Right lobe of liver (tissue), 4 donors: Measurements from ENCODE around the gene CUTC.

ENCODE experiments used
- POLR2A ChIP-seq: fragments of 450-650 bp; IDR thresholded peaks from one replicate; pipeline ENCODE4 v1.6.1; 2017; ENCODE audit warnings: antibody characterized with exemption, mild to moderate bottlenecking
- TF ChIP-seq, protein P1 (sequence below), 4 donors: fragments of 200-600 bp in 3 of 4; fragments of 450-650 bp in 1 of 4; IDR thresholded peaks; one replicate each; pipeline versions ENCODE4 v1.5.1 to v1.8.0; 2016 to 2022; ENCODE audit warnings: antibody characterized with exemption in 4 of 4, mild to moderate bottlenecking in 2 of 4
- donor health status: DM: no; HTN: no; CAD: no.
- donor health status: DM: no; HTN: no; CAD: no.
- donor health status: DM: no; HTN: yes; CAD: no.

DNA sequence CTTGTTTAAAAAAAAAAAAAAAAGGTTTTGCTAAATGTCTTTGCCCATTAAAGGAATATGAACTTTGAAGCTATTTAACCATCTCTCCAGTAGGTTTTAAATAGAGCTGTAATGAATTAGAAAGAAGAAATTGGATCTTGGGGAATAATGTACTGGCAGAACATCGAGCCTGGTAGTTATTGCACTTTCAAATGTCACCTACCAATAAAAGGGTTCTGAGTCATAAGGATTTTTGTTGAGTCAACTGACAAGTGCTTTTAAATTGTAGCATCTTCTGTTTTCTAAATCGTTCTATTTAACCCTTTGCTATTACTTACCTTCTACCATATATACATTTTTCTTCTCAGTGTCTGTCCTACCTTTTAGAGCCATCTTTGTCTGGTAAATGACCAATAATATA is 10.7 kb downstream of the CUTC start:
- TF ChIP-seq, protein P1, sequence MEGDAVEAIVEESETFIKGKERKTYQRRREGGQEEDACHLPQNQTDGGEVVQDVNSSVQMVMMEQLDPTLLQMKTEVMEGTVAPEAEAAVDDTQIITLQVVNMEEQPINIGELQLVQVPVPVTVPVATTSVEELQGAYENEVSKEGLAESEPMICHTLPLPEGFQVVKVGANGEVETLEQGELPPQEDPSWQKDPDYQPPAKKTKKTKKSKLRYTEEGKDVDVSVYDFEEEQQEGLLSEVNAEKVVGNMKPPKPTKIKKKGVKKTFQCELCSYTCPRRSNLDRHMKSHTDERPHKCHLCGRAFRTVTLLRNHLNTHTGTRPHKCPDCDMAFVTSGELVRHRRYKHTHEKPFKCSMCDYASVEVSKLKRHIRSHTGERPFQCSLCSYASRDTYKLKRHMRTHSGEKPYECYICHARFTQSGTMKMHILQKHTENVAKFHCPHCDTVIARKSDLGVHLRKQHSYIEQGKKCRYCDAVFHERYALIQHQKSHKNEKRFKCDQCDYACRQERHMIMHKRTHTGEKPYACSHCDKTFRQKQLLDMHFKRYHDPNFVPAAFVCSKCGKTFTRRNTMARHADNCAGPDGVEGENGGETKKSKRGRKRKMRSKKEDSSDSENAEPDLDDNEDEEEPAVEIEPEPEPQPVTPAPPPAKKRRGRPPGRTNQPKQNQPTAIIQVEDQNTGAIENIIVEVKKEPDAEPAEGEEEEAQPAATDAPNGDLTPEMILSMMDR (IDR thresholded peaks at IDR 0.05), result no peak
- no peak for TF ChIP-seq POLR2A
